Panc1 (cell line): Measurements from ENCODE around the gene KCNMB1. TPM values are rescaled to one million over a fixed set of nuclear protein-coding genes. Genes with fewer than 3 reads are reported as not detected.

Experiments used
- ATAC-seq: fragments of 200-7000 bp; cut with Tn5 transposase; 2 replicates; pipeline ENCODE4 v1.9.1; 2020; ENCODE audit warnings: mild to moderate bottlenecking, moderate library complexity
- BruUV-seq: library from RNA; stranded (reverse); fragments of 400-500 nt; replicated peaks from 2 replicates; lab custom pipeline; 2021; lab: Mats Ljungman, UMichigan
- CTCF ChIA-PET: fragments of 300-600 bp; sonication (Branson Sonifier 250); formaldehyde crosslinking; loops from one replicate; lab custom pipeline; 2022; ENCODE audit warnings: antibody characterized with exemption; lab: Charles Lee
- POLR2A ChIA-PET: fragments of 300-600 bp; sonication (Branson Sonifier 250); formaldehyde crosslinking; loops from one replicate; lab custom pipeline; 2022; ENCODE audit warnings: antibody characterized with exemption; lab: Charles Lee
- DNase-seq: peaks from one replicate; pipeline ENCODE4 v3.0.0-alpha.2; 2010; ENCODE audit warnings: low read depth, low spot score
- H3K27ac ChIP-seq: 2 replicates; pipeline ENCODE4 v1.5.1; 2011; ENCODE audit warnings: mild to moderate bottlenecking, low read length, inconsistent platforms
- H3K27me3 ChIP-seq: fragments of 200-500 bp; sonication (Bioruptor generic); 2 replicates; pipeline ENCODE4 v1.6.0; 2014; ENCODE audit warnings: low read length, inconsistent platforms; ENCODE audit not compliant: control insufficient read depth, insufficient read depth
- H3K36me3 ChIP-seq: fragments of 200-500 bp; sonication (Bioruptor generic); 2 replicates; pipeline ENCODE4 v1.5.1; 2014; ENCODE audit warnings: inconsistent platforms, mild to moderate bottlenecking, low read length, moderate library complexity; ENCODE audit not compliant: control insufficient read depth, insufficient read depth
- H3K4me1 ChIP-seq: 2 replicates; pipeline ENCODE4 v1.5.1; 2011; ENCODE audit warnings: inconsistent platforms, mild to moderate bottlenecking, low read length, moderate library complexity; ENCODE audit not compliant: control insufficient read depth, insufficient read depth
- H3K4me3 ChIP-seq, 2 experiments: 2 replicates each; pipeline ENCODE4 v1.5.1; 2011 to 2012; ENCODE audit warnings: low read depth in 2 of 2, low read length in 2 of 2, mild to moderate bottlenecking in 2 of 2, inconsistent platforms in 1 of 2, moderate library complexity in 1 of 2
- H3K9me3 ChIP-seq: fragments of 200-500 bp; sonication (Bioruptor generic); 2 replicates; pipeline ENCODE4 v1.5.1; 2014; ENCODE audit warnings: low read depth, mild to moderate bottlenecking, inconsistent platforms, low read length, moderate library complexity; ENCODE audit not compliant: control insufficient read depth, insufficient read depth
- POLR2AphosphoS5 ChIP-seq: IDR thresholded peaks from 2 replicates; pipeline ENCODE4 v1.6.1; 2012; ENCODE audit warnings: mild to moderate bottlenecking, low read depth, low read length, moderate library complexity
- SIN3A ChIP-seq: IDR thresholded peaks from 2 replicates; pipeline ENCODE4 v1.6.1; 2012; ENCODE audit warnings: low read depth, mild to moderate bottlenecking, low read length, moderate library complexity, borderline replicate concordance; ENCODE audit not compliant: insufficient read depth
- TCF7L2 ChIP-seq: IDR thresholded peaks from 2 replicates; pipeline ENCODE4 v1.6.1; 2011; ENCODE audit warnings: mild to moderate bottlenecking, low read depth, low read length, inconsistent platforms
- in situ Hi-C: cut with HindIII; loops from 2 replicates; pipeline ENCODE4 v1.10.0; 2016; ENCODE audit warnings: low sequenced_read_pairs, low pct_unique_long_range_greater_than_20kb
- intact Hi-C: fragments of 100-400 bp; cut with micrococcal nuclease; formaldehyde crosslinking; loops from one replicate; pipeline ENCODE4 v1.10.0; 2022; ENCODE audit not compliant: unreplicated experiment
- total RNA-seq: library from RNA; stranded (reverse); gene quantifications from one replicate; pipeline ENCODE4 v1.2.1, GENCODE V29; 2021; ENCODE audit not compliant: unreplicated experiment
- TF ChIP-seq, protein P1 (sequence below), 2 experiments: IDR thresholded peaks; 2 replicates each; pipeline ENCODE4 v1.6.1; 2011 to 2012; ENCODE audit warnings: low read depth in 2 of 2, control low read depth in 1 of 2, low read length in 1 of 2, mild to moderate bottlenecking in 1 of 2, moderate library complexity in 1 of 2; ENCODE audit not compliant: insufficient read depth in 1 of 2
- TF ChIP-seq, protein P2 (sequence below): fragments of 450-650 bp; IDR thresholded peaks from 2 replicates; pipeline ENCODE4 v1.5.1; 2017; ENCODE audit warnings: mild to moderate bottlenecking

KCNMB1 gene
- total RNA-seq, 1 experiment from 2014 or later = not detected

DNA sequence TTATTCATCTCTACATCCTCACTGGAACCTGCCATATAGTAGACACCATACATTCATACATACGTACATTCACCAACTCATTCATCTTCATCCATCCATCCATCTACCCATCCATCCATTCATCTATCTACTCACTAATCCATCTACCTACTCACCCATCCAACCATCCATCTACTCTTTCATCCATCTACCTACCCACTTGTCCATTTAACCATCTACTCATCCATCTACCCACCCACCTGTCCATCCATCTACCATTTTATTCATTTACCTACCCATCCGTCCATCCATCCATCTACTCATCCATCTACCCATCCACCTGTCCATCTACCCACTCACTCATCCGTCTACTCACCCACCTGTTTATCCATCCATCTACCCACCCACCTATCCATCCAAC is 59.6 kb downstream of the KCNMB1 start:
- in situ Hi-C loops = no loop called here
- Histone ChIP-seq H3K4me1 (no peaks in the 10 kb centered on the region), H3K27ac (no peak overlapping the region), H3K27me3 (0 out of 2 replicates have a peak, but pooled peaks cover 5% of the 10 kb centered on the region), H3K4me3 (no peak overlapping the region), H3K9me3 (no peaks in the 10 kb centered on the region), H3K36me3 (no peaks in the 10 kb centered on the region)
- TF ChIP-seq SIN3A (no peak), POLR2AphosphoS5 (no peak), TCF7L2 (no peak)
- TF ChIP-seq, protein P1, sequence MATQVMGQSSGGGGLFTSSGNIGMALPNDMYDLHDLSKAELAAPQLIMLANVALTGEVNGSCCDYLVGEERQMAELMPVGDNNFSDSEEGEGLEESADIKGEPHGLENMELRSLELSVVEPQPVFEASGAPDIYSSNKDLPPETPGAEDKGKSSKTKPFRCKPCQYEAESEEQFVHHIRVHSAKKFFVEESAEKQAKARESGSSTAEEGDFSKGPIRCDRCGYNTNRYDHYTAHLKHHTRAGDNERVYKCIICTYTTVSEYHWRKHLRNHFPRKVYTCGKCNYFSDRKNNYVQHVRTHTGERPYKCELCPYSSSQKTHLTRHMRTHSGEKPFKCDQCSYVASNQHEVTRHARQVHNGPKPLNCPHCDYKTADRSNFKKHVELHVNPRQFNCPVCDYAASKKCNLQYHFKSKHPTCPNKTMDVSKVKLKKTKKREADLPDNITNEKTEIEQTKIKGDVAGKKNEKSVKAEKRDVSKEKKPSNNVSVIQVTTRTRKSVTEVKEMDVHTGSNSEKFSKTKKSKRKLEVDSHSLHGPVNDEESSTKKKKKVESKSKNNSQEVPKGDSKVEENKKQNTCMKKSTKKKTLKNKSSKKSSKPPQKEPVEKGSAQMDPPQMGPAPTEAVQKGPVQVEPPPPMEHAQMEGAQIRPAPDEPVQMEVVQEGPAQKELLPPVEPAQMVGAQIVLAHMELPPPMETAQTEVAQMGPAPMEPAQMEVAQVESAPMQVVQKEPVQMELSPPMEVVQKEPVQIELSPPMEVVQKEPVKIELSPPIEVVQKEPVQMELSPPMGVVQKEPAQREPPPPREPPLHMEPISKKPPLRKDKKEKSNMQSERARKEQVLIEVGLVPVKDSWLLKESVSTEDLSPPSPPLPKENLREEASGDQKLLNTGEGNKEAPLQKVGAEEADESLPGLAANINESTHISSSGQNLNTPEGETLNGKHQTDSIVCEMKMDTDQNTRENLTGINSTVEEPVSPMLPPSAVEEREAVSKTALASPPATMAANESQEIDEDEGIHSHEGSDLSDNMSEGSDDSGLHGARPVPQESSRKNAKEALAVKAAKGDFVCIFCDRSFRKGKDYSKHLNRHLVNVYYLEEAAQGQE (IDR thresholded peaks at IDR 0.05; ENCODE audit: insufficient read depth in 1 of 2, low read depth in 2 of 2, low read length in 1 of 2) = no peak
- TF ChIP-seq, protein P2, sequence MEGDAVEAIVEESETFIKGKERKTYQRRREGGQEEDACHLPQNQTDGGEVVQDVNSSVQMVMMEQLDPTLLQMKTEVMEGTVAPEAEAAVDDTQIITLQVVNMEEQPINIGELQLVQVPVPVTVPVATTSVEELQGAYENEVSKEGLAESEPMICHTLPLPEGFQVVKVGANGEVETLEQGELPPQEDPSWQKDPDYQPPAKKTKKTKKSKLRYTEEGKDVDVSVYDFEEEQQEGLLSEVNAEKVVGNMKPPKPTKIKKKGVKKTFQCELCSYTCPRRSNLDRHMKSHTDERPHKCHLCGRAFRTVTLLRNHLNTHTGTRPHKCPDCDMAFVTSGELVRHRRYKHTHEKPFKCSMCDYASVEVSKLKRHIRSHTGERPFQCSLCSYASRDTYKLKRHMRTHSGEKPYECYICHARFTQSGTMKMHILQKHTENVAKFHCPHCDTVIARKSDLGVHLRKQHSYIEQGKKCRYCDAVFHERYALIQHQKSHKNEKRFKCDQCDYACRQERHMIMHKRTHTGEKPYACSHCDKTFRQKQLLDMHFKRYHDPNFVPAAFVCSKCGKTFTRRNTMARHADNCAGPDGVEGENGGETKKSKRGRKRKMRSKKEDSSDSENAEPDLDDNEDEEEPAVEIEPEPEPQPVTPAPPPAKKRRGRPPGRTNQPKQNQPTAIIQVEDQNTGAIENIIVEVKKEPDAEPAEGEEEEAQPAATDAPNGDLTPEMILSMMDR = no peak
- intact Hi-C loops = no loop called here
- ChIA-PET POLR2A (no interaction called here), CTCF (no interaction called here)
- BruUV-seq = no TSS peak
- DNase-seq = no peak
- no peak for ATAC-seq

DNA sequence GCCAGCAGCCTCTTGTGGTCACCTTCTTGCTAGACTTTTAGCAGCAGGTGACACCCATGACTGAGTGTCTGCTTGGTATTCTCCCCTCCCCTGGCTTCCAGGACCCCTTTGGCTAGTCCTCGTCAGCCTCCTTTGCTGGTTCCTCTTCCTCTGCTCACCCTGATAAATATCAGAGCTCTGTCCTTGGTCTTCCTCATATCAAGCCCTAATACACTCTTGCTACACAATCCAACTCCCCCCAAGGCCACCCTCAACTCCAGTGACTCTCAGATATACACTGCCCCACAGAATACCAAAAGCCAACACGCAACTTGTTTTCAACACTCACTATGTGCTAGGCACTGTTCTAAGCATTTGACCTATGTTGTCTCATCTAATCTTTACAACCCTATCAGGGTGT is 61.3 kb downstream of the KCNMB1 start:
- H3K4me1 ChIP-seq = no peaks in the 10 kb centered on the region
- TF ChIP-seq SIN3A = no peak
- TF ChIP-seq, protein P1 (IDR thresholded peaks at IDR 0.05; ENCODE audit: insufficient read depth in 1 of 2, low read depth in 2 of 2, low read length in 1 of 2) = no peak
- TF ChIP-seq, protein P2 = no peak
- no peak for TF ChIP-seq TCF7L2
- TF ChIP-seq POLR2AphosphoS5 = no peak
- ChIA-PET POLR2A (no interaction called here), CTCF (no interaction called here)
- H3K27ac ChIP-seq = no peak overlapping the region
- ATAC-seq = no peak
- in situ Hi-C loops = no loop called here
- H3K27me3 ChIP-seq = 0 out of 2 replicates have a peak, but pooled peaks cover 2% of the 10 kb centered on the region
- BruUV-seq = no TSS peak
- H3K36me3 ChIP-seq = no peaks in the 10 kb centered on the region
- DNase-seq = no peak
- intact Hi-C loops = no loop called here
- H3K4me3 ChIP-seq = no peak overlapping the region
- no peaks in the 10 kb centered on the region for H3K9me3 ChIP-seq
